Lower lobe of right lung (tissue), 2 donors: ENCODE results near the gene UIMC1. TPM values are rescaled to one million over a fixed set of nuclear protein-coding genes. Genes with fewer than 3 reads are reported as not detected.

Source experiments
- ATAC-seq, 2 donors: fragments of 200-7000 bp; cut with Tn5 transposase; one replicate each; pipeline ENCODE4 v1.9.1; 2020 to 2022; ENCODE audit warnings: mild to moderate bottlenecking in 2 of 2, moderate library complexity in 2 of 2
- DNase-seq: peaks from one replicate; pipeline ENCODE4 v3.0.0-alpha.2; 2020
- H3K27ac ChIP-seq: fragments of 200-600 bp; one replicate; pipeline ENCODE4 v1.8.0; 2022
- H3K27me3 ChIP-seq: fragments of 200-600 bp; one replicate; pipeline ENCODE4 v1.8.0; 2022; ENCODE audit warnings: low read depth
- H3K36me3 ChIP-seq: fragments of 200-600 bp; one replicate; pipeline ENCODE4 v1.8.0; 2022; ENCODE audit warnings: mild to moderate bottlenecking
- H3K4me1 ChIP-seq: fragments of 200-600 bp; one replicate; pipeline ENCODE4 v1.8.0; 2022
- H3K4me3 ChIP-seq: fragments of 200-600 bp; one replicate; pipeline ENCODE4 v1.8.0; 2022; ENCODE audit warnings: mild to moderate bottlenecking
- H3K9me3 ChIP-seq: fragments of 200-600 bp; one replicate; pipeline ENCODE4 v1.8.0; 2022
- intact Hi-C: fragments of 100-400 bp; cut with DNase I; formaldehyde crosslinking; loops from one replicate; pipeline ENCODE4 v1.11.0; 2022
- total RNA-seq: library from RNA; stranded (reverse); fragmentation: NEBNext Ultra II Directional; extraction: Animal tissue kit (Norgen Biotek cat#: 25700); gene quantifications from one replicate; pipeline ENCODE4 v1.2.1, GENCODE V29; 2021
- TF ChIP-seq, protein P1 (sequence below): fragments of 200-600 bp; IDR thresholded peaks from one replicate; pipeline ENCODE4 v1.8.0; 2022; ENCODE audit warnings: antibody characterized with exemption, mild to moderate bottlenecking
- donor health status: DM: no; HTN: yes; CAD: no; lungs with severe emphysema.

UIMC1 gene
- total RNA-seq, 1 donor from 2014 or later: 39.1 TPM

GRCh38 chr5:176890455-176891330 lies 115.9 kb downstream of the UIMC1 start:
- no peak overlapping the region for H3K27ac ChIP-seq
- no peaks in the 10 kb centered on the region for H3K36me3 ChIP-seq
- H3K9me3 ChIP-seq: no peaks in the 10 kb centered on the region
- no peak overlapping the region for H3K4me3 ChIP-seq
- TF ChIP-seq, protein P1, sequence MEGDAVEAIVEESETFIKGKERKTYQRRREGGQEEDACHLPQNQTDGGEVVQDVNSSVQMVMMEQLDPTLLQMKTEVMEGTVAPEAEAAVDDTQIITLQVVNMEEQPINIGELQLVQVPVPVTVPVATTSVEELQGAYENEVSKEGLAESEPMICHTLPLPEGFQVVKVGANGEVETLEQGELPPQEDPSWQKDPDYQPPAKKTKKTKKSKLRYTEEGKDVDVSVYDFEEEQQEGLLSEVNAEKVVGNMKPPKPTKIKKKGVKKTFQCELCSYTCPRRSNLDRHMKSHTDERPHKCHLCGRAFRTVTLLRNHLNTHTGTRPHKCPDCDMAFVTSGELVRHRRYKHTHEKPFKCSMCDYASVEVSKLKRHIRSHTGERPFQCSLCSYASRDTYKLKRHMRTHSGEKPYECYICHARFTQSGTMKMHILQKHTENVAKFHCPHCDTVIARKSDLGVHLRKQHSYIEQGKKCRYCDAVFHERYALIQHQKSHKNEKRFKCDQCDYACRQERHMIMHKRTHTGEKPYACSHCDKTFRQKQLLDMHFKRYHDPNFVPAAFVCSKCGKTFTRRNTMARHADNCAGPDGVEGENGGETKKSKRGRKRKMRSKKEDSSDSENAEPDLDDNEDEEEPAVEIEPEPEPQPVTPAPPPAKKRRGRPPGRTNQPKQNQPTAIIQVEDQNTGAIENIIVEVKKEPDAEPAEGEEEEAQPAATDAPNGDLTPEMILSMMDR: no peak
- intact Hi-C loops: no loop called here
- H3K4me1 ChIP-seq: peaks cover 9% of the 10 kb centered on the region
- no peaks in the 10 kb centered on the region for H3K27me3 ChIP-seq
- no peak for DNase-seq
- no peak for ATAC-seq

- intact Hi-C loops: no loop called here
- ATAC-seq (no peak), DNase-seq (peak; percentile 41)
- no peak overlapping the region for H3K4me3 ChIP-seq
- TF ChIP-seq, protein P1: no peak
- no peaks in the 10 kb centered on the region for H3K4me1 ChIP-seq
- H3K27ac ChIP-seq: no peak overlapping the region
- no peaks in the 10 kb centered on the region for H3K9me3 ChIP-seq
- H3K27me3 ChIP-seq: no peaks in the 10 kb centered on the region
- H3K36me3 ChIP-seq: no peaks in the 10 kb centered on the region
These were observed 117.0 kb downstream of the UIMC1 start for GRCh38 chr5:176889321-176890280.

DNA sequence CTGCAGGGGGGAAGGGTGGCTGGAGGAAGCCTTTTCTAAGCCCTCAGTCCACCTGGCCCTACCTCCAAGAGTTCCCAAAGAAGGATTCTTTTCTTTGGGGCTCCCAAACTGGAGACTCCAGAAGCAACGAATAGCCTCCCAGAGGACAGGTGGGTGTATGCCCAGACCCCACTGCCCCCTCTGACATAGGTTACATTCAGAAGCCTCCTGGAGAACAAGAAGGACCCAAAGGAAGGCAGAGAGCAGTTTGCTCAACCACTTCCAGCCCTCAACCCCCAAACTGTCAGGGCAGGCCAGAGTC lies 117.8 kb downstream of the UIMC1 start:
- no peaks in the 10 kb centered on the region for H3K9me3 ChIP-seq
- ATAC-seq (no peak), DNase-seq (no peak)
- no peak overlapping the region for H3K27ac ChIP-seq
- intact Hi-C loops: no loop called here
- TF ChIP-seq, protein P1: no peak
- H3K4me3 ChIP-seq: no peak overlapping the region
- H3K36me3 ChIP-seq: no peaks in the 10 kb centered on the region
- no peaks in the 10 kb centered on the region for H3K27me3 ChIP-seq
- no peaks in the 10 kb centered on the region for H3K4me1 ChIP-seq

DNA sequence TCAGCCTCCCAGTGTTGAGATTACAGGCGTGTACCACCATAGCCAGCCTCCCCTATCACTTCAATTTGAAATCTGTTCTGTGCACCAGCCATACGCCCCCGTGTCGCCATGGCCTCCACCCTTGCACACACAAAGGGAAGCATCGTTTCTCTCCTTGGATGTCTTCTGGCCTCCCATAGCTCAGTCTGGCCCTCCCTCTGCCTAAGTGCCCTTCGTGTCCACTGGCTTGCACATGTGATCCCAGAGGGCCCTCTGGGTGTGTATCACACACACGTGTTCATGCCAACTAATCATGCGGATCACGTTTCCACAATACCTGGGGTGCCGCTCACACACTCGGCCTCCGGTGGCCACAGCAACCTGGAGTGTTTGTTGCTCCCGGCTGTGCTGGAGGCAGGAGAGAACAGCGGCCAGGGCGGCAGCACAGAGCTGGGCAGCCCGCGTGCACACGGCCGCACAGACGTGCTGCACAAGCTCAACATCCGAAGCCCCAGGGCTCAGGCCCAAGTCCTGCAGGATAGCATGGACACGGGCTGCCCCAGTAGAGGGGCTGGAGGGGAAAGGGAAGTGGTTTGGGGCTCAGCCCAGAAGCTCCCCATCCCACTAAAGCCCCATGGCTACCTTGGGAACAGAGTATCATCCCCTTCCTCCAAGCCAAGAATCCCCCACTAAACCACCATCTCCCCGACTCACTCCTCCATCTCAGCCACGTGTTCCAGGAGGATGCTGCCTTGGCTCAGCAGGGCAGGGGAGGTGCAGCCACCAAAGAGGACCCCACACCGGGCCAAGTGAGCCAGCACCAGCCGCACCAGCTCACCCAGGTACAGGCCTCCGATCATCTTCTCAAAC lies 118.3 kb downstream of the UIMC1 start:
- Histone ChIP-seq H3K4me1 (no peaks in the 10 kb centered on the region), H3K27me3 (no peaks in the 10 kb centered on the region), H3K27ac (no peak overlapping the region), H3K9me3 (no peaks in the 10 kb centered on the region), H3K4me3 (no peak overlapping the region), H3K36me3 (no peaks in the 10 kb centered on the region)
- intact Hi-C loops: no loop called here
- TF ChIP-seq, protein P1: no peak
- ATAC-seq (no peak), DNase-seq (no peak)

GRCh38 chr5:176887252-176887849 lies 119.2 kb downstream of the UIMC1 start:
- no peaks in the 10 kb centered on the region for H3K27me3 ChIP-seq
- DNase-seq (peak; percentile 38), ATAC-seq (no peak)
- TF ChIP-seq, protein P1: no peak
- H3K4me1 ChIP-seq: no peaks in the 10 kb centered on the region
- H3K4me3 ChIP-seq: no peak overlapping the region
- intact Hi-C loops: no loop called here
- no peak overlapping the region for H3K27ac ChIP-seq
- no peaks in the 10 kb centered on the region for H3K9me3 ChIP-seq
- no peaks in the 10 kb centered on the region for H3K36me3 ChIP-seq
